ENCODE results near the gene SETD2.

SETD2 gene

DNA sequence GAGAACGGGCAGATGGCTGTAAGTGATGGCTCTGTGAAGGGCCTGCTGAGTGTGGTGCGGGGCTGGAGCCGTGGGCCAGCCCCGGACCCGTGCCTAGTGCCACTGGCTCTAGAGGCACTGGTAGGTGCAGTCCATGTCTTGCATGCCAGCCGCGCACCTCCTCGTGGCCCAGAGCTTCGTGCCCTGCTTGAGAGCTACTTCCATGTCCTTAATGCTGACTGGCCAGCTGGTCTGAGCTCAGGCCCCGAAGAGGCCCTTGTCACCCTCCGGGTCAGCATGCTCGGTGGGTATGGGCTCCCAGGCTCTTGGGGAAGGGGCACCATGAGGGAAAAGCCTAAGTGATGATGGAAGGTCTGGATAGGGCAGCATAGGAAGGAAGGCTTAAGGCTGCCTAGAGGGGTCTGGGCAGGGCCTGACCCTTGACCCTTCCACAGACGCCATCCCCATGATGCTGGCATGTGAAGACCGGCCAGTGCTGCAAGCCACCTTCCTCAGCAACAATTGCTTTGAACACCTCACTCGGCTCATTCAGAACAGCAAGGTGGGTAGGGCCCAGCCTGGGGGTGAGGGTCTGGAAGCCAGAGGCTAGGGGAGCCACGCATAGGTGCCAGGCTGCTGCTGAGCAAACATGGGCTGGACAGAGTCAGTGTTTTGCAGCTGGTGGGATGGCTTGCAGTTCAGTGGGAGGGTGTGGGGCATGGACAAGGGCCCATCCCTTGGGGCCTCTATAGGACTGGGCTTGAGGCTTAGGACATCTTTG is 172.3 kb downstream of the SETD2 start:
- H3K4me2 ChIP-seq (ENCODE audit: low read length), result no peak overlapping the region
- no peaks in the 10 kb centered on the region for H3K27me3 ChIP-seq (ENCODE audit: insufficient read depth, low read length, poor library complexity)

DNA sequence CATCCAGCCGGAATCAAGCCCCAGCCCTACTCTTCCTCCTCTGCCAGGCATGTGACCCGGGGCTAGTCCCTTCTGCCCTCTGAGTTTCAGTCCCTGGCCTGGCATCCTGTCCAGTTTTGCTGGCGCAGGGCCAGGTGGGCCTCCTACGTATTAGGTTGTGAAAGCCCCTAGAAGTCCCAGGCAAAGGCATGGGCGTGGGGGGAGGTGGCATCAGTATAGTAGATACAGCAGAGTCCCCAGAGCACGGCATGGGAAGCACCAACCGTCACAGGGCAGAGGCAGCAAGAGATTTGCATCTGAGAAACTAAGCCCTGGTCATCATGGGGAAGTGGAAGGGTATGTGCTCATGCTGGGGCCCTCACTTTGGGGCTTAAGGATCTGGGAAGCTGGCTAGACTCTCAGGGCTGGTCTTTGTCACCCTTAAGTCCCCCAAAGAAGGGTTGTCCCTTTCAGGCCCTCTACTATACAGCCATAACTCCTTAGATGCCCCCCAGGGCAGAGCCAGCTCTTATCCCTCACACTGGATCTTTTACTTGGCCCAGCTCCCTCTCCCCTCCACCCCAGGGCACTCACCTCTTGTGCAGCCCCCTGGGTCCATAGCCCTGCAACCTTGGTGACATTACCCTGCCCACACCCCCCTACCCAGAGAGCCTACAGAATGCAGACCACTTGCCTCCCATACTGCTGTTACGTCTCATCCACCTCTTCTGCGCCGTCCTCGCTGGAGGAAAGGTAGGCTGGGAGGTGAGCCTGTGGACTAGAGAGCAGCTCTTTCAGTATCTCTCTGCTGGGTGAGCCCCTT is 173.1 kb downstream of the SETD2 start:
- Histone ChIP-seq H4K5ac (ENCODE audit: low read length) (no peak overlapping the region), H2BK120ac (ENCODE audit: low read depth, low read length) (no peak overlapping the region), H3K4me1 (ENCODE audit: control insufficient read depth, low read depth, low read length) (peaks cover 14% of the 10 kb centered on the region), H3K27ac (ENCODE audit: low read depth, low read length) (no peak overlapping the region), H3K9ac (ENCODE audit: low read length) (no peak overlapping the region), H3K23ac (ENCODE audit: low read length) (no peak overlapping the region), H3K18ac (ENCODE audit: low read length) (no peak overlapping the region), H3K79me2 (ENCODE audit: control insufficient read depth, insufficient read depth, low read length) (no peaks in the 10 kb centered on the region), H2BK5ac (ENCODE audit: low read length) (no peak overlapping the region), H2BK15ac (replicated peaks; ENCODE audit: low read depth) (no peak overlapping the region), H4K8ac (ENCODE audit: low read depth, low read length) (no peak overlapping the region), H3K4ac (ENCODE audit: low read depth, low read length) (no peak overlapping the region), H3K4me3 (ENCODE audit: low read length) (no peak overlapping the region), H3K4me2 (ENCODE audit: low read length) (no peak overlapping the region), H3K56ac (ENCODE audit: low read length) (no peak overlapping the region), H2AK5ac (ENCODE audit: low read length) (no peak overlapping the region), H3K27me3 (ENCODE audit: insufficient read depth, low read length, poor library complexity) (no peaks in the 10 kb centered on the region), H3K79me1 (ENCODE audit: low read length) (no peaks in the 10 kb centered on the region), H3K36me3 (ENCODE audit: control insufficient read depth, insufficient read depth, low read length) (no peaks in the 10 kb centered on the region)
- DNase-seq, result no peak
- no CpG with 5 or more reads among the region's 11 CpGs for WGBS (ENCODE audit: extremely low coverage, insufficient coverage, low lambda C conversion rate)

More for the DNA sequence above, 172.3 kb downstream of the SETD2 start:
- peaks cover 14% of the 10 kb centered on the region for H3K4me1 ChIP-seq (ENCODE audit: control insufficient read depth, low read depth, low read length)
- no peaks in the 10 kb centered on the region for H3K79me2 ChIP-seq (ENCODE audit: control insufficient read depth, insufficient read depth, low read length)
- H3K23ac ChIP-seq (ENCODE audit: low read length), result no peak overlapping the region
- H2BK5ac ChIP-seq (ENCODE audit: low read length), result no peak overlapping the region
- H3K27ac ChIP-seq (ENCODE audit: low read depth, low read length), result no peak overlapping the region
- H3K79me1 ChIP-seq (ENCODE audit: low read length), result no peaks in the 10 kb centered on the region
- no peak overlapping the region for H3K18ac ChIP-seq (ENCODE audit: low read length)
- H2BK15ac ChIP-seq (replicated peaks; ENCODE audit: low read depth), result no peak overlapping the region
- no peak overlapping the region for H4K8ac ChIP-seq (ENCODE audit: low read depth, low read length)
- DNase-seq, result no peak
- no peak overlapping the region for H3K4me3 ChIP-seq (ENCODE audit: low read length)
- no CpG with 5 or more reads among the region's 16 CpGs for WGBS (ENCODE audit: extremely low coverage, insufficient coverage, low lambda C conversion rate)
- H3K9ac ChIP-seq (ENCODE audit: low read length), result no peak overlapping the region
- no peaks in the 10 kb centered on the region for H3K36me3 ChIP-seq (ENCODE audit: control insufficient read depth, insufficient read depth, low read length)
- H3K4ac ChIP-seq (ENCODE audit: low read depth, low read length), result no peak overlapping the region
- H3K56ac ChIP-seq (ENCODE audit: low read length), result no peak overlapping the region
- no peak overlapping the region for H2AK5ac ChIP-seq (ENCODE audit: low read length)
- no peak overlapping the region for H4K5ac ChIP-seq (ENCODE audit: low read length)
- H2BK120ac ChIP-seq (ENCODE audit: low read depth, low read length), result no peak overlapping the region

DNA sequence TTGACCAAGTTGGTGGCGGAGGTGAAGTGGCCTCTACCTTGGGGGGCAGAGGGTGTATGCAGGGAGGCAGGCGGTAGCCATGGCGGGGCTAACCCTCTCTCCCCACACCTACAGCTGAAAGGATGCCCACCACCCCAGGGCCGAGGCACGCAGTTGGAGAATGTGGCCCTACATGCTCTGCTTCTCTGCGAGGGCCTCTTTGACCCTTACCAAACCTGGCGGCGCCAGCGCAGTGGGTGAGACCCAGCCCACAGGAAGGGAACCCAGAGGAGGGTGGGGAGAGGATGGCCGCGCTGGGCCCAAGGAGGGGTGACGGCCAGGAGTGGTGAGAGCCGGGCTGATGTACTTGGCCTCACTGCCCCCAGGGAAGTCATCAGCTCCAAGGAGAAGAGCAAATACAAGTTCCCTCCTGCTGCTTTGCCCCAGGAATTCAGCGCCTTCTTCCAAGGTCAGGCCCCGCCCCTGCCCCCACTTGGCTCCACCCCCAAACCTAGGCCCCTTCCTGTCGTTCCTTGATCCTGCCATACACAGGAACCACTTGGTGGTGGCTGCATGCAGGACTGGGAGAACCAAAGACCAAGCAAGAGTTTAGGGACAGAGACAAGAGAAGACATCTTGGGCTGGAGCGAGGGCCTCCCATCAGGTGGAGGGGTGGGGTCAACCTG is 174.6 kb downstream of the SETD2 start:
- DNase-seq, result peak; percentile 76
- no peak overlapping the region for H4K8ac ChIP-seq (ENCODE audit: low read depth, low read length)
- H3K27me3 ChIP-seq (ENCODE audit: insufficient read depth, low read length, poor library complexity), result no peaks in the 10 kb centered on the region
- H3K36me3 ChIP-seq (ENCODE audit: control insufficient read depth, insufficient read depth, low read length), result no peaks in the 10 kb centered on the region
- H3K18ac ChIP-seq (ENCODE audit: low read length), result no peak overlapping the region
- H3K79me2 ChIP-seq (ENCODE audit: control insufficient read depth, insufficient read depth, low read length), result no peaks in the 10 kb centered on the region
- peaks cover 14% of the 10 kb centered on the region for H3K4me1 ChIP-seq (ENCODE audit: control insufficient read depth, low read depth, low read length)
- peak overlapping the region; percentile 31 for H3K56ac ChIP-seq (ENCODE audit: low read length)
- no peak overlapping the region for H3K4me3 ChIP-seq (ENCODE audit: low read length)
- no peak overlapping the region for H3K4me2 ChIP-seq (ENCODE audit: low read length)
- H2BK5ac ChIP-seq (ENCODE audit: low read length), result no peak overlapping the region
- H3K4ac ChIP-seq (ENCODE audit: low read depth, low read length), result no peak overlapping the region
- H2AK5ac ChIP-seq (ENCODE audit: low read length), result peak overlapping the region; percentile 65
- H4K5ac ChIP-seq (ENCODE audit: low read length), result no peak overlapping the region
- no peak overlapping the region for H3K23ac ChIP-seq (ENCODE audit: low read length)
- no peak overlapping the region for H3K27ac ChIP-seq (ENCODE audit: low read depth, low read length)
- no CpG with 5 or more reads among the region's 17 CpGs for WGBS (ENCODE audit: extremely low coverage, insufficient coverage, low lambda C conversion rate)
- no peak overlapping the region for H3K9ac ChIP-seq (ENCODE audit: low read length)
- H2BK15ac ChIP-seq (replicated peaks; ENCODE audit: low read depth), result no peak overlapping the region
- no peak overlapping the region for H2BK120ac ChIP-seq (ENCODE audit: low read depth, low read length)
- H3K79me1 ChIP-seq (ENCODE audit: low read length), result no peaks in the 10 kb centered on the region

DNA sequence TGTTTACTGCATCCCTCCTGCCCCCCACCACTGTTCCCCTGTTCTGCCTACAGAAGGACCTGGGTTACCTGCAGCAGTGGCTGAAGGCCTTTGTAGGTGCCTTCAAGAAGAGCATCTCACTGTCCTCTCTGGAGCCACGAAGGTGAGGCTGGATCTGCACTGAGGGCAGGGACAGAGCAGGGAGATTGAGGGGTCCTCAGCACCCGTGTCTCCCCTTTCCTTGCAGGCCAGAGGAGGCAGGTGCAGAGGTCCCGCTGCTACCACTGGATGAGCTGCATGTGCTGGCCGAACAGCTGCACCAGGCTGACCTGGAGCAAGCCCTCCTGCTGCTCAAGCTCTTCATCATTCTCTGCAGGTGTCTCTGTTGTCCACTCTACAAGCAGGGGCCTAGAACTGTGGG is 175.3 kb downstream of the SETD2 start:
- WGBS (ENCODE audit: extremely low coverage, insufficient coverage, low lambda C conversion rate), result no CpG with 5 or more reads among the region's 4 CpGs

DNA sequence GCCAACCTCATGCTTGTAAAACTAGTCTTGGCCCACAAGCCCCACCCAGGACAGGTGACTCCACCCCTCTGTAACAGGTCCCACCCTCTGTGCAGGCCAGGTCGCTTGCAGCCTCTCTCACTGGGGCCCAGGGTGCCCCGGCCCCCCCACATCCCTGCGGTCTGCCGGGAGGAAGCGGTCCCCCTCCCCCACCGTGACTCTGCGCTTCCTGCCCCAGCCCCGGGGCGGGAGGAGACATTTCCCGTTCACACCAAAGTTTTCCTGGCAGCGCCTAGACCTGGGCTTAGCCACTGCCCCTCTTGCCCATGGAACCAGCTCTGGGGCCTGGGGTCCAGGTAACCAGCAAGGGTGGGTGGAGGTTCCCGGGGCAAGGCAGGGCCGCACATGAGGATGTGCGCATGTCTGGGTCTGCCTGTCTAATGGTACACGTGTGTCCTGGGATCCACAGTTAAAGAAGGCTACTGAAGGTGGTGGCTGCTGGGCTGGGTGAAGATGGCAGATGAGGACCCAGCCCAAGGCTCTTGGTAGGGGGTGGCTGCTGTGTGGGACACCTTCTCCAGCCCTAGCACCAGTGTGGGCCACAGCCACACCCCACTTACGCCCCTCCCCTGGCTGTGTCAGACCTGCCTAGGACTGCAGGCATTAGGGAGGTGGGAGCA is 176.0 kb downstream of the SETD2 start:
- Histone ChIP-seq H3K4ac (ENCODE audit: low read depth, low read length) (no peak overlapping the region), H2BK5ac (ENCODE audit: low read length) (peak overlapping the region; percentile 69), H2BK15ac (replicated peaks; ENCODE audit: low read depth) (no peak overlapping the region), H3K9ac (ENCODE audit: low read length) (peak overlapping the region; percentile 62), H2BK120ac (ENCODE audit: low read depth, low read length) (no peak overlapping the region), H3K18ac (ENCODE audit: low read length) (peak overlapping the region; percentile 42), H3K4me1 (ENCODE audit: control insufficient read depth, low read depth, low read length) (peaks cover 14% of the 10 kb centered on the region), H3K27ac (ENCODE audit: low read depth, low read length) (no peak overlapping the region), H3K4me2 (ENCODE audit: low read length) (no peak overlapping the region), H3K27me3 (ENCODE audit: insufficient read depth, low read length, poor library complexity) (no peaks in the 10 kb centered on the region), H4K5ac (ENCODE audit: low read length) (no peak overlapping the region), H3K4me3 (ENCODE audit: low read length) (no peak overlapping the region), H2AK5ac (ENCODE audit: low read length) (peak overlapping the region; percentile 89), H3K79me2 (ENCODE audit: control insufficient read depth, insufficient read depth, low read length) (no peaks in the 10 kb centered on the region), H4K8ac (ENCODE audit: low read depth, low read length) (no peak overlapping the region), H3K79me1 (ENCODE audit: low read length) (no peaks in the 10 kb centered on the region), H3K36me3 (ENCODE audit: control insufficient read depth, insufficient read depth, low read length) (no peaks in the 10 kb centered on the region), H3K23ac (ENCODE audit: low read length) (peak overlapping the region; percentile 74), H3K56ac (ENCODE audit: low read length) (peak overlapping the region; percentile 72)
- no CpG with 5 or more reads among the region's 16 CpGs for WGBS (ENCODE audit: extremely low coverage, insufficient coverage, low lambda C conversion rate)
- DNase-seq, result peak; percentile 87

More for the DNA sequence above, 175.3 kb downstream of the SETD2 start:
- Histone ChIP-seq H3K79me2 (ENCODE audit: control insufficient read depth, insufficient read depth, low read length) (no peaks in the 10 kb centered on the region), H4K8ac (ENCODE audit: low read depth, low read length) (no peak overlapping the region), H3K79me1 (ENCODE audit: low read length) (no peaks in the 10 kb centered on the region), H3K9ac (ENCODE audit: low read length) (no peak overlapping the region), H2BK15ac (replicated peaks; ENCODE audit: low read depth) (no peak overlapping the region), H3K4me1 (ENCODE audit: control insufficient read depth, low read depth, low read length) (peaks cover 14% of the 10 kb centered on the region), H3K36me3 (ENCODE audit: control insufficient read depth, insufficient read depth, low read length) (no peaks in the 10 kb centered on the region), H3K56ac (ENCODE audit: low read length) (peak overlapping the region; percentile 72), H3K4me3 (ENCODE audit: low read length) (no peak overlapping the region), H3K18ac (ENCODE audit: low read length) (no peak overlapping the region), H3K4ac (ENCODE audit: low read depth, low read length) (no peak overlapping the region), H4K5ac (ENCODE audit: low read length) (no peak overlapping the region), H2AK5ac (ENCODE audit: low read length) (no peak overlapping the region), H3K27ac (ENCODE audit: low read depth, low read length) (no peak overlapping the region), H3K4me2 (ENCODE audit: low read length) (no peak overlapping the region), H3K27me3 (ENCODE audit: insufficient read depth, low read length, poor library complexity) (no peaks in the 10 kb centered on the region), H3K23ac (ENCODE audit: low read length) (no peak overlapping the region), H2BK5ac (ENCODE audit: low read length) (no peak overlapping the region), H2BK120ac (ENCODE audit: low read depth, low read length) (no peak overlapping the region)
- no peak for DNase-seq

Measured in mesendoderm (in vitro differentiated cells).